Camera-type eye (tissue), 1 donor: ENCODE measurements around the gene TM4SF5. TPM values are rescaled to one million over a fixed set of nuclear protein-coding genes. Genes with fewer than 3 reads are reported as not detected.

Experiments used
- total RNA-seq: library from RNA; depleted of rRNA; stranded (reverse); fragments of >200 nt; gene quantifications from one replicate; pipeline ENCODE4 v1.2.3, GENCODE V29; 2014

Gene TM4SF5
- total RNA-seq = not detected

DNA sequence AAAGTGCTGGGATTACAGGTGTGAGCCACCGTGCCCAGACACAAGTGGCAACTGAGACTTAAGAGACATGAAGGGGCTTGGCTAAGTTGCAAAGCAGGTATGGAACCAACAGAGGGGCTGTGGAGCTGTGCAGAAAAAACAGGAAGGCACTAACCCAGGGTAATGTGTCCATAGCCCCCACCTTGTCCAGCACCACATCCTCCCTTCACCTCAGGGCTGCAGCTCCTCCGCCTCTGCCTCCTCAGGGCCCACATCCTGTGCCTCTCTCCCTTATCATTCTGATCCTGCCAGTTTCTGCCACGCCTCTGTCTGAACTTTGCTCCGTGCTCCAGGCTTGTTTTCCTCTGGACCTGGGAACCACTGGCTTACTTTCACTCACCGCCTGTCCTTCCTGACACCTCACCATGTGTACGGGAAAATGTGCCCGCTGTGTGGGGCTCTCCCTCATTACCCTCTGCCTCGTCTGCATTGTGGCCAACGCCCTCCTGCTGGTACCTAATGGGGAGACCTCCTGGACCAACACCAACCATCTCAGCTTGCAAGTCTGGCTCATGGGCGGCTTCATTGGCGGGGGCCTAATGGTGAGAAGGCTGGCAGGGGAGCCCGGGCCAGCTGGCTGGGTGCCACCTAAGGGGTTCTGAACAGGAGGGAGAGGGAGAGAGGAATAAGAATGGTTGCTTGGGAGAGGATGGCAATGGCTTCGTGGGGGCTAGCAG is at the start of gene TM4SF5:
TSS of gene TM4SF5 (plus strand) at position 368 of the 716 bp plus-strand sequence. CDS start at position 405, 37 bp downstream.

GRCh38 chr17:4739122-4740024 is 32.3 kb upstream of the TM4SF5 start, which contains the start of the genes CXCL16 and ZMYND15:
CXCL16 (minus strand) TSS chr17:4739928; CDS start chr17:4739339, 589 bp downstream.
ZMYND15 (plus strand) TSS chr17:4739833; CDS start chr17:4740549, 716 bp downstream.

DNA sequence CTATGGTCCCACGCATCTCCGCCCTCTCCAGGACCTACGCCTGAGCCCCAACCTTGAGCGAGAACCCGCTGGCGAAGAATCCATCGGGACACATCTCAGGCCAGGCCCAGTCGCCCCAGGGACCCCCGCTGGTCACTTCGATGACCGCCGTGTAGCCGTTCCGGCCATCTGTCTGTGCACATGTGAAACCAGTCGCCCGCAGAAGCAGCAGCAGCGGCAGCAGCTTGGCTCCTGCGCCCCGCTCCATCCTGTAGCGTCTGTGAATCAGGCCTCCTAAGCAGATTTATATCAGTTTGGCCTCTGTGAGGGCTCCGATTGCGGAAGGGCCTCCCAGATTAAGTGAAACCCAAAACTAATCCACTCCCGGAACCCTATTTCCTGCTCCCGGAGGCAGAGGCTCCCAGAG is 14.4 kb downstream of the TM4SF5 start, which contains the start of gene VMO1:
TSS of gene VMO1 (minus strand) at position 259 of the 406 bp plus-strand sequence. CDS start at position 247, 12 bp downstream.

GRCh38 chr17:4788807-4789700 is 17.4 kb downstream of the TM4SF5 start, which contains the start of gene GLTPD2:
GLTPD2 (plus strand) TSS chr17:4788964; CDS start chr17:4789012, 48 bp downstream.

DNA sequence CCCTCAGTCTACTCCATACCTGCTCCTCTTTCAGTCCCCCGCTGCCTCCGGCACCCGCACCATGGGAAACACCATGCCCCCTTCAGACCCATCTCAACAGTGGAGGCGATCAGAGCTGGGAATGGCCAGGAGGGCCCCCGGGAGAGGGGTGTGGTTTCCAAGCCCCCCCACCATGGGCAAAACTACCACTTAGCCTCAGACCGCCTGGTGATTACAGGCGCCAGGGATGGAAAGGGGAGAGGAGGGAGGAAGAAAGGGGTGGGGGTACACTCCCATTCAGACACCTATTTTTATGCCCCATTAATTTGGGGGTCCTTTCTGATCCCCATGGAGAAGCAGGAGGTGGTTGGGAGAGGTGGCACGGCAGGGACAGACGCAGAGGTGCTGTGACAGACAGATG is 30.5 kb downstream of the TM4SF5 start, which contains the start of gene C17orf114:
TSS of gene C17orf114 (minus strand) at position 101 of the 400 bp plus-strand sequence.

DNA sequence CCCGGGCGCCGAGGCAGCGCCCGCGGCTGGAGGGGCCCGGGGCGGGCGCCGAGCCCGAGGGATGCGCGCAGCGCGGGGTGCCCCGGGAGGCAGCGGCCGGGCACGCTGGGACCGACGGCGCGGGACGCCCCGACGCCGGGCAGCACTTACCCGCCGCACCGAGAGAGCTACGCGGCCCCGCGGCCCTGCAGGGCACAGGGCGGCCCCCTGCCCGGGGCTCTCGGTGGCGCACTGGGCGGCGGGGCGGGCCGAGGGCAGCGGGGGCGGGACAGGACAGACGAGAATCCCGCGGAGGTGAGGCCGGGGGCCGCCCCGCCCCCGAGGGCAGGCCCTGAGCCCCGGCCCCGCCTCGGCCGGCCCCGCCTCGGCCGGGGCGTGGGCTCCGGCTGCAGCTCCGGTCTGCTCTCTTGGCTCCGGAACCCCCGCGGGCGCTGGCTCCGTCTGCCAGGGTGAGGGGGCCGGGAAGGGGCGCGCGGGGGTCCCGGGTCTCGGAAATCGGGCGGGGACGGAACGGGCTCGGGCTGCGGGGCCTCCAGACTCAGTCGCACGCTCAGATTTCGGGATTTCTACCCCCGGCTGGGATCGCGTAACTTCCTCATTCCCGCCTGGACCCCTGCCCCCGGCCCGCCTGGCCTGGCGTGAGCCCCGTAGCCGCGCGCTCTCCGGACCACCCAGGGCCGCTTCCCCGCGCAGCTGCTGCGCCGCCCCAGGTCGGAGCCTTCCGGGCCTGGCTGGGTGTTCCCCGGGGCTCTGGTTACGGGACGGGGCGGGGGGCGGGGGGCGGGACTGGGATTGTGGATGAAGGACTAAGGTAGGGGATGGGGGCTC is 35.3 kb downstream of the TM4SF5 start, which contains the start of gene PLD2:
TSS of gene PLD2 (plus strand) at position 376 of the 828 bp plus-strand sequence. CDS start 621 bp downstream, outside the sequence.

Other genes starting within 250 kb of the TM4SF5 start
- 34.9 TPM for gene MYBBP1A, start 216.5 kb upstream of the TM4SF5 start, total RNA-seq
- gene GGT6, start 211.3 kb upstream of the TM4SF5 start, total RNA-seq = 6.9 TPM
- gene SMTNL2, start 187.4 kb upstream of the TM4SF5 start, total RNA-seq = 17.4 TPM
- 2.9 TPM for gene ALOX15, start 130.2 kb upstream of the TM4SF5 start, total RNA-seq
- 53.7 TPM for gene PELP1, start 67.7 kb upstream of the TM4SF5 start, total RNA-seq
- gene ARRB2, start 61.3 kb upstream of the TM4SF5 start, total RNA-seq = 18.0 TPM
- gene MED11, start 40.5 kb upstream of the TM4SF5 start, total RNA-seq = 14.5 TPM
- gene ZMYND15, start 32.1 kb upstream of the TM4SF5 start, total RNA-seq = 0.27 TPM
- 9.7 TPM for gene CXCL16, start 32.0 kb upstream of the TM4SF5 start, total RNA-seq
- 2.3 TPM for gene VMO1, start 14.5 kb downstream of the TM4SF5 start, total RNA-seq
- gene GLTPD2, start 17.1 kb downstream of the TM4SF5 start, total RNA-seq = not detected
- gene PSMB6, start 24.3 kb downstream of the TM4SF5 start, total RNA-seq = 76.9 TPM
- gene PLD2, start 35.3 kb downstream of the TM4SF5 start, total RNA-seq = 24.4 TPM
- gene MINK1, start 61.5 kb downstream of the TM4SF5 start, total RNA-seq = 76.7 TPM
- 9.5 TPM for gene C17orf107, start 127.7 kb downstream of the TM4SF5 start, total RNA-seq
- gene CHRNE, start 131.2 kb downstream of the TM4SF5 start, total RNA-seq = 0.44 TPM
- 0.22 TPM for gene GP1BA, start 160.4 kb downstream of the TM4SF5 start, total RNA-seq
- gene SLC25A11, start 168.2 kb downstream of the TM4SF5 start, total RNA-seq = 51.3 TPM
- gene RNF167, start 168.4 kb downstream of the TM4SF5 start, total RNA-seq = 35.5 TPM
- 177 TPM for gene PFN1, start 176.6 kb downstream of the TM4SF5 start, total RNA-seq
- gene ENO3, start 179.2 kb downstream of the TM4SF5 start, total RNA-seq = 174 TPM
- 42.4 TPM for gene SPAG7, start 195.9 kb downstream of the TM4SF5 start, total RNA-seq
- gene CAMTA2, start 215.8 kb downstream of the TM4SF5 start, total RNA-seq = 13.4 TPM
- 1.3 TPM for gene INCA1, start 225.6 kb downstream of the TM4SF5 start, total RNA-seq
- gene KIF1C, start 226.1 kb downstream of the TM4SF5 start, total RNA-seq = 32.3 TPM